ENCODE data around the gene MDC1. TPM values are rescaled to one million over a fixed set of nuclear protein-coding genes. Genes with fewer than 3 reads are reported as not detected.

The MDC1 gene
- total and polyA plus RNA-seq, 2 experiments from 2014 or later = 17.2 to 32.7 TPM

DNA sequence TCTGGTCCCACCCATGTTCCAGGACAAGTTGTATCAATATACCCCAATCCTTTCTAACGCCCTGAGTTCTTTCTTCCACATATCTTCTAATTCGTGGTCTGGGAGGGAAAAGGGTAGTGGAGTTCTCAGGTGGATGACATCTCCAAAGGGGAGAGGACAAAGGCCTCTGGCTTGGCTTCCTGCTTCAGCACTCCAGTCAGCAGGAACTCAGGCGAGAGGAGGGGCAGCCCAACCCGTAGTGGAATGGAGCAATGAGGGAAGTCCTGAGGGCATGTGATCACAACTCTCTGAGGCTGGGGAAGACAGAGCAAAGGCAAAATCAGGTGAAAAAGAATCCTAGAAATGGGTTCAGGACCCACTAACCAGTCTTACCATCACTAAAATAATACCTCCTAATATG lies 16.7 kb downstream of the MDC1 start:
- H3F3A ChIP-seq (replicated peaks; ENCODE audit: low read depth) = 0 out of 2 replicates have a peak, but pooled peaks cover 6% of the 10 kb centered on the region
- H3K36me3 Mint-ChIP-seq (ENCODE audit: low read depth) = peaks cover 45% of the 10 kb centered on the region
- no peaks in the 10 kb centered on the region; the same call in 1 of the 2 replicates for H4K20me1 ChIP-seq (replicated peaks; ENCODE audit: insufficient read depth)
- no peaks in the 10 kb centered on the region; the same call in 2 of the 3 replicates for H3K9me3 Mint-ChIP-seq
- no peaks in the 10 kb centered on the region for H3K79me2 ChIP-seq (replicated peaks; ENCODE audit: insufficient read depth)
- DNase-seq (ENCODE audit: low spot score) (peak; percentile 32), ATAC-seq (peak; percentile 73)
- H3K4me3 Mint-ChIP-seq = no peak overlapping the region; the same call in 2 of the 3 replicates
- H3K4me1 Mint-ChIP-seq = peaks cover 5% of the 10 kb centered on the region; the same call in 2 of the 3 replicates
- no peak overlapping the region for H3K4me2 ChIP-seq
- no peaks in the 10 kb centered on the region for H3K27me3 ChIP-seq (ENCODE audit: insufficient read depth)
- H3K4me1 ChIP-seq (ENCODE audit: insufficient read depth) = no peaks in the 10 kb centered on the region
- H3K27ac ChIP-seq (ENCODE audit: low read depth) = no peak overlapping the region
- TF ChIP-seq, protein P1, sequence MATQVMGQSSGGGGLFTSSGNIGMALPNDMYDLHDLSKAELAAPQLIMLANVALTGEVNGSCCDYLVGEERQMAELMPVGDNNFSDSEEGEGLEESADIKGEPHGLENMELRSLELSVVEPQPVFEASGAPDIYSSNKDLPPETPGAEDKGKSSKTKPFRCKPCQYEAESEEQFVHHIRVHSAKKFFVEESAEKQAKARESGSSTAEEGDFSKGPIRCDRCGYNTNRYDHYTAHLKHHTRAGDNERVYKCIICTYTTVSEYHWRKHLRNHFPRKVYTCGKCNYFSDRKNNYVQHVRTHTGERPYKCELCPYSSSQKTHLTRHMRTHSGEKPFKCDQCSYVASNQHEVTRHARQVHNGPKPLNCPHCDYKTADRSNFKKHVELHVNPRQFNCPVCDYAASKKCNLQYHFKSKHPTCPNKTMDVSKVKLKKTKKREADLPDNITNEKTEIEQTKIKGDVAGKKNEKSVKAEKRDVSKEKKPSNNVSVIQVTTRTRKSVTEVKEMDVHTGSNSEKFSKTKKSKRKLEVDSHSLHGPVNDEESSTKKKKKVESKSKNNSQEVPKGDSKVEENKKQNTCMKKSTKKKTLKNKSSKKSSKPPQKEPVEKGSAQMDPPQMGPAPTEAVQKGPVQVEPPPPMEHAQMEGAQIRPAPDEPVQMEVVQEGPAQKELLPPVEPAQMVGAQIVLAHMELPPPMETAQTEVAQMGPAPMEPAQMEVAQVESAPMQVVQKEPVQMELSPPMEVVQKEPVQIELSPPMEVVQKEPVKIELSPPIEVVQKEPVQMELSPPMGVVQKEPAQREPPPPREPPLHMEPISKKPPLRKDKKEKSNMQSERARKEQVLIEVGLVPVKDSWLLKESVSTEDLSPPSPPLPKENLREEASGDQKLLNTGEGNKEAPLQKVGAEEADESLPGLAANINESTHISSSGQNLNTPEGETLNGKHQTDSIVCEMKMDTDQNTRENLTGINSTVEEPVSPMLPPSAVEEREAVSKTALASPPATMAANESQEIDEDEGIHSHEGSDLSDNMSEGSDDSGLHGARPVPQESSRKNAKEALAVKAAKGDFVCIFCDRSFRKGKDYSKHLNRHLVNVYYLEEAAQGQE (IDR thresholded peaks at IDR 0.05; ENCODE audit: unreplicated experiment) = no peak
- TF ChIP-seq CREB1 (CRISPR knock-in tag; IDR thresholded peaks at IDR 0.05; ENCODE audit: low read depth) (no peak), NANOG (IDR thresholded peaks at IDR 0.05; ENCODE audit: borderline replicate concordance) (no peak), STAT1 (IDR thresholded peaks at IDR 0.05; ENCODE audit: unreplicated experiment) (no peak), POLR2AphosphoS5 (IDR thresholded peaks at IDR 0.05; ENCODE audit: low read depth) (no peak), JUNB (IDR thresholded peaks at IDR 0.05; ENCODE audit: unreplicated experiment) (no peak), EZH2 (IDR thresholded peaks at IDR 0.05; ENCODE audit: low read depth, unreplicated experiment) (no peak), ZNF331 (CRISPR knock-in tag; IDR thresholded peaks at IDR 0.05; ENCODE audit: low read depth) (no peak), EZH2phosphoT487 (IDR thresholded peaks at IDR 0.05; ENCODE audit: unreplicated experiment) (no peak), ZNF114 (CRISPR knock-in tag; IDR thresholded peaks at IDR 0.05) (no peak)
- TF ChIP-seq, protein P2, sequence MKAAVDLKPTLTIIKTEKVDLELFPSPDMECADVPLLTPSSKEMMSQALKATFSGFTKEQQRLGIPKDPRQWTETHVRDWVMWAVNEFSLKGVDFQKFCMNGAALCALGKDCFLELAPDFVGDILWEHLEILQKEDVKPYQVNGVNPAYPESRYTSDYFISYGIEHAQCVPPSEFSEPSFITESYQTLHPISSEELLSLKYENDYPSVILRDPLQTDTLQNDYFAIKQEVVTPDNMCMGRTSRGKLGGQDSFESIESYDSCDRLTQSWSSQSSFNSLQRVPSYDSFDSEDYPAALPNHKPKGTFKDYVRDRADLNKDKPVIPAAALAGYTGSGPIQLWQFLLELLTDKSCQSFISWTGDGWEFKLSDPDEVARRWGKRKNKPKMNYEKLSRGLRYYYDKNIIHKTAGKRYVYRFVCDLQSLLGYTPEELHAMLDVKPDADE (IDR thresholded peaks at IDR 0.05) = no peak
- TF ChIP-seq, protein P3, sequence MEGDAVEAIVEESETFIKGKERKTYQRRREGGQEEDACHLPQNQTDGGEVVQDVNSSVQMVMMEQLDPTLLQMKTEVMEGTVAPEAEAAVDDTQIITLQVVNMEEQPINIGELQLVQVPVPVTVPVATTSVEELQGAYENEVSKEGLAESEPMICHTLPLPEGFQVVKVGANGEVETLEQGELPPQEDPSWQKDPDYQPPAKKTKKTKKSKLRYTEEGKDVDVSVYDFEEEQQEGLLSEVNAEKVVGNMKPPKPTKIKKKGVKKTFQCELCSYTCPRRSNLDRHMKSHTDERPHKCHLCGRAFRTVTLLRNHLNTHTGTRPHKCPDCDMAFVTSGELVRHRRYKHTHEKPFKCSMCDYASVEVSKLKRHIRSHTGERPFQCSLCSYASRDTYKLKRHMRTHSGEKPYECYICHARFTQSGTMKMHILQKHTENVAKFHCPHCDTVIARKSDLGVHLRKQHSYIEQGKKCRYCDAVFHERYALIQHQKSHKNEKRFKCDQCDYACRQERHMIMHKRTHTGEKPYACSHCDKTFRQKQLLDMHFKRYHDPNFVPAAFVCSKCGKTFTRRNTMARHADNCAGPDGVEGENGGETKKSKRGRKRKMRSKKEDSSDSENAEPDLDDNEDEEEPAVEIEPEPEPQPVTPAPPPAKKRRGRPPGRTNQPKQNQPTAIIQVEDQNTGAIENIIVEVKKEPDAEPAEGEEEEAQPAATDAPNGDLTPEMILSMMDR (conservative IDR thresholded peaks at IDR 0.05; ENCODE audit: low read depth in 2 of 2) = no peak
- TF ChIP-seq, protein P4, sequence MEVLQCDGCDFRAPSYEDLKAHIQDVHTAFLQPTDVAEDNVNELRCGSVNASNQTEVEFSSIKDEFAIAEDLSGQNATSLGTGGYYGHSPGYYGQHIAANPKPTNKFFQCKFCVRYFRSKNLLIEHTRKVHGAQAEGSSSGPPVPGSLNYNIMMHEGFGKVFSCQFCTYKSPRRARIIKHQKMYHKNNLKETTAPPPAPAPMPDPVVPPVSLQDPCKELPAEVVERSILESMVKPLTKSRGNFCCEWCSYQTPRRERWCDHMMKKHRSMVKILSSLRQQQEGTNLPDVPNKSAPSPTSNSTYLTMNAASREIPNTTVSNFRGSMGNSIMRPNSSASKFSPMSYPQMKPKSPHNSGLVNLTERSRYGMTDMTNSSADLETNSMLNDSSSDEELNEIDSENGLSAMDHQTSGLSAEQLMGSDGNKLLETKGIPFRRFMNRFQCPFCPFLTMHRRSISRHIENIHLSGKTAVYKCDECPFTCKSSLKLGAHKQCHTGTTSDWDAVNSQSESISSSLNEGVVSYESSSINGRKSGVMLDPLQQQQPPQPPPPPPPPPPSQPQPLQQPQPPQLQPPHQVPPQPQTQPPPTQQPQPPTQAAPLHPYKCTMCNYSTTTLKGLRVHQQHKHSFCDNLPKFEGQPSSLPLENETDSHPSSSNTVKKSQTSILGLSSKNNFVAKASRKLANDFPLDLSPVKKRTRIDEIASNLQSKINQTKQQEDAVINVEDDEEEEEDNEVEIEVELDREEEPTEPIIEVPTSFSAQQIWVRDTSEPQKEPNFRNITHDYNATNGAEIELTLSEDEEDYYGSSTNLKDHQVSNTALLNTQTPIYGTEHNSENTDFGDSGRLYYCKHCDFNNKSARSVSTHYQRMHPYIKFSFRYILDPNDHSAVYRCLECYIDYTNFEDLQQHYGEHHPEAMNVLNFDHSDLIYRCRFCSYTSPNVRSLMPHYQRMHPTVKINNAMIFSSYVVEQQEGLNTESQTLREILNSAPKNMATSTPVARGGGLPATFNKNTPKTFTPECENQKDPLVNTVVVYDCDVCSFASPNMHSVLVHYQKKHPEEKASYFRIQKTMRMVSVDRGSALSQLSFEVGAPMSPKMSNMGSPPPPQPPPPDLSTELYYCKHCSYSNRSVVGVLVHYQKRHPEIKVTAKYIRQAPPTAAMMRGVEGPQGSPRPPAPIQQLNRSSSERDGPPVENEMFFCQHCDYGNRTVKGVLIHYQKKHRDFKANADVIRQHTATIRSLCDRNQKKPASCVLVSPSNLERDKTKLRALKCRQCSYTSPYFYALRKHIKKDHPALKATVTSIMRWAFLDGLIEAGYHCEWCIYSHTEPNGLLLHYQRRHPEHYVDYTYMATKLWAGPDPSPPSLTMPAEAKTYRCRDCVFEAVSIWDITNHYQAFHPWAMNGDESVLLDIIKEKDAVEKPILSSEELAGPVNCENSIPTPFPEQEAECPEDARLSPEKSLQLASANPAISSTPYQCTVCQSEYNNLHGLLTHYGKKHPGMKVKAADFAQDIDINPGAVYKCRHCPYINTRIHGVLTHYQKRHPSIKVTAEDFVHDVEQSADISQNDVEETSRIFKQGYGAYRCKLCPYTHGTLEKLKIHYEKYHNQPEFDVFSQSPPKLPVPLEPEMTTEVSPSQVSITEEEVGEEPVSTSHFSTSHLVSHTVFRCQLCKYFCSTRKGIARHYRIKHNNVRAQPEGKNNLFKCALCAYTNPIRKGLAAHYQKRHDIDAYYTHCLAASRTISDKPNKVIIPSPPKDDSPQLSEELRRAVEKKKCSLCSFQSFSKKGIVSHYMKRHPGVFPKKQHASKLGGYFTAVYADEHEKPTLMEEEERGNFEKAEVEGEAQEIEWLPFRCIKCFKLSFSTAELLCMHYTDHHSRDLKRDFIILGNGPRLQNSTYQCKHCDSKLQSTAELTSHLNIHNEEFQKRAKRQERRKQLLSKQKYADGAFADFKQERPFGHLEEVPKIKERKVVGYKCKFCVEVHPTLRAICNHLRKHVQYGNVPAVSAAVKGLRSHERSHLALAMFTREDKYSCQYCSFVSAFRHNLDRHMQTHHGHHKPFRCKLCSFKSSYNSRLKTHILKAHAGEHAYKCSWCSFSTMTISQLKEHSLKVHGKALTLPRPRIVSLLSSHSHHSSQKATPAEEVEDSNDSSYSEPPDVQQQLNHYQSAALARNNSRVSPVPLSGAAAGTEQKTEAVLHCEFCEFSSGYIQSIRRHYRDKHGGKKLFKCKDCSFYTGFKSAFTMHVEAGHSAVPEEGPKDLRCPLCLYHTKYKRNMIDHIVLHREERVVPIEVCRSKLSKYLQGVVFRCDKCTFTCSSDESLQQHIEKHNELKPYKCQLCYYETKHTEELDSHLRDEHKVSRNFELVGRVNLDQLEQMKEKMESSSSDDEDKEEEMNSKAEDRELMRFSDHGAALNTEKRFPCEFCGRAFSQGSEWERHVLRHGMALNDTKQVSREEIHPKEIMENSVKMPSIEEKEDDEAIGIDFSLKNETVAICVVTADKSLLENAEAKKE (CRISPR knock-in tag; IDR thresholded peaks at IDR 0.05) = no peak
- H3K27me3 Mint-ChIP-seq (ENCODE audit: insufficient read depth, low read depth, poor library complexity) = peaks cover 10% of the 10 kb centered on the region
- no peak overlapping the region for H3K4me3 ChIP-seq
- H3K36me3 ChIP-seq (ENCODE audit: insufficient read depth) = peaks cover 18% of the 10 kb centered on the region
- no peaks in the 10 kb centered on the region for H3K9me2 ChIP-seq (ENCODE audit: insufficient read depth)
- no peak overlapping the region for H2AFZ ChIP-seq
- H3K27ac Mint-ChIP-seq = peak overlapping the region; percentile 76
